Activated CD4-positive, alpha-beta T cell treated with anti-CD3 and anti-CD28 coated beads, Interleukin-2, amount 10 ng/mL, durations not matched to agents 7 days and 5 days (primary cell): ENCODE results near the gene ATP12A. TPM values are rescaled to one million over a fixed set of nuclear protein-coding genes. Genes with fewer than 3 reads are reported as not detected.

Experiments
- CTCF ChIA-PET: fragments of 350-600 bp; sonication (Branson Sonifier 250); formaldehyde crosslinking; loops from one replicate; lab custom pipeline; 2021; ENCODE audit warnings: antibody characterized with exemption; lab: Charles Lee
- POLR2A ChIA-PET: fragments of 350-600 bp; sonication (Branson Sonifier 250); formaldehyde crosslinking; loops from one replicate; lab custom pipeline; 2021; ENCODE audit warnings: antibody characterized with exemption; lab: Charles Lee
- DNase-seq: peaks from one replicate; pipeline ENCODE4 v3.0.0-alpha.2; 2020
- H3K27ac Mint-ChIP-seq: one replicate; pipeline ENCODE4 v1.8.0; 2021; ENCODE audit warnings: mild to moderate bottlenecking, moderate library complexity, mixed read lengths
- H3K27me3 Mint-ChIP-seq: one replicate; pipeline ENCODE4 v1.8.0; 2021; ENCODE audit warnings: mixed read lengths
- H3K36me3 Mint-ChIP-seq: one replicate; pipeline ENCODE4 v1.8.0; 2021; ENCODE audit warnings: low read depth, mixed read lengths
- H3K4me1 Mint-ChIP-seq: one replicate; pipeline ENCODE4 v1.8.0; 2021; ENCODE audit warnings: mixed read lengths
- H3K4me3 Mint-ChIP-seq: one replicate; pipeline ENCODE4 v1.8.0; 2021; ENCODE audit warnings: mild to moderate bottlenecking, moderate library complexity, mixed read lengths
- H3K9me3 Mint-ChIP-seq: one replicate; pipeline ENCODE4 v1.8.0; 2021; ENCODE audit warnings: mixed read lengths
- total RNA-seq, 2 experiments: library from RNA; stranded (reverse); gene quantifications; one replicate each; pipeline ENCODE4 v1.2.3, GENCODE V29; 2021

ATP12A gene
- total RNA-seq, 2 experiments from 2014 or later = 0.27 TPM

DNA sequence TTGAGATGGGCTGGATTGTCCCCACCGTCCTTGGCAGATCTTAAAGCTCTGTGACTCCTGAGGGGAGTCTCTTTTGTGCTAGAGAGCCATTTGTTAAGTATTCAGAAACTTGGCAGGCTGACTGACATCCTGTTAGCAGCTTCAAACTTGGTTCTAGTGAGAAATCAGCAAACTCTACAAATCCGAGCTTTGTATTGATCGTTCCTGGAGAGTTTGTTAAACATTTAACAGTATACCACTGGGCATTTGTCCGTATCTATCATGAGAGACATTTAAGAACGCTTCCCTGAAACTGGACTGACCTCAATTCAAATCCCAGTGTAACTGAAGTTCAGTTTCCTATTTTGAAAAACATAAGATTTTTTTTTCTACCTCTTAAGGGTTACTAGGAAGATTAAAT lies 3.1 kb downstream of the ATP12A start:
- Mint-ChIP-seq H3K9me3 (no peaks in the 10 kb centered on the region), H3K4me1 (peaks cover 32% of the 10 kb centered on the region), H3K27ac (no peak overlapping the region), H3K27me3 (peaks cover 44% of the 10 kb centered on the region), H3K36me3 (no peaks in the 10 kb centered on the region), H3K4me3 (no peak overlapping the region)
- ChIA-PET POLR2A (no interaction called here), CTCF (interaction anchor here (0.6 to 1.7 kb wide), 5 partner anchors 10 to 224 kb away, joined by 3 to 5 read pairs (median 3); no protein-coding TSS in a partner anchor)
- no peak for DNase-seq

DNA sequence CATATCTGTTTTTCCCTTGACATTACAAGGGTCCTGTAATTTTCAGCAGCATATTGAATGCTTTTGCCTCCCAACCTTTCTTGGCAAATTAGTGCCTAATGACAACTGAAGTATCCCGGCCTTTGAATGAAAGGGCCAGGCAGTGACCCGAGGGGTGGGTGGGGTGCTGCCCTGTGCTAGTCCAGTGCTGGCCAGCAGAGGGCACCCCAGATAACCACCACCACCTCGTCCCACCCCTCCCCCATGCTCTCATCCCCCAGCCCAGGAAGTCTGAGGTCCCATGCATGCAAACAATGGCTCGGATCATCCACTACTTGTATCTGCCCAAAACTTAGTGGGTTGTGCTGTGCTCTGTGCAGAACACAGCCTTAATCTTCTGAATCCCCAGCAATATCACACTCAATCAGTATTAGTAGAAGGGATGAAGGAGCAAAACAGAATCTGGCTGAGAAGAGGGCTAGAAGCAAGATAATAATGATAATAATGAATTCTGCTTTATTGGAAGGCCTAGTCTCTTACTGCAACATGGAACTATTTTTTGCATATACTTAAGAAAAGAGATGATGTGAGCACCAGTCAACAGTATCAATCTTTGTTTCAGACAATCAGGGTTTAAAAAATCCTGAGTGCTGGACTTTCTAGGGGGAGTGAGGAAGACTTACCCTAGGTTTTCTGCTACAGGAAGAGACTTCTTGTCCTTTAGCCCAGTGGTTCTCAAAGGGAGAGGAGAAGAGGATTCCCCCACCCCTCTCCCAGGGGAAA lies 3.8 kb downstream of the ATP12A start:
- H3K27ac Mint-ChIP-seq = no peak overlapping the region
- peaks cover 32% of the 10 kb centered on the region for H3K4me1 Mint-ChIP-seq
- H3K4me3 Mint-ChIP-seq = no peak overlapping the region
- peak; percentile 64 for DNase-seq
- no peaks in the 10 kb centered on the region for H3K36me3 Mint-ChIP-seq
- ChIA-PET POLR2A (no interaction called here), CTCF (interaction anchor here (1.0 to 1.7 kb wide), 6 partner anchors 7 to 77 kb away, joined by 3 to 6 read pairs (median 4); no protein-coding TSS in a partner anchor)
- no peaks in the 10 kb centered on the region for H3K9me3 Mint-ChIP-seq
- H3K27me3 Mint-ChIP-seq = peaks cover 45% of the 10 kb centered on the region

DNA sequence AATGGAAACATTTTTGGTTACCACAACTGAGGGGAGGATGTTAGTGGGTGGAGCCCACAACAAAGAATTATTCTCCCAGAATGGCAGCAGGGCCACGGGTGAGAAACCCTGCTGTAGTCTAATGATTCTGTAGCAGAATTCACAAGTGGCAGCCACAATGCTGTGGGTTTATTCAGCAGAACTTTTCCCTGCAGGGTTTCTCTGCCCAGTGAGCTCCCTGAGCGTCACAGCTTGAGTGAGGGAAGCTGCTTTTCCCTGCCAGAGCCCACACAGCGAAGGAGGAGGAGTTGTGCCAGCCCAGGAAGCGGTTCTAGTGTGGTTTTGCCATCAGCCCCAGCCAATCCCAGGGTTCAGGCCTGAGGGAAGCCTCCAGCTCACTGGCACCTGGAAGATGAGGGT lies 4.4 kb downstream of the ATP12A start:
- peak; percentile 35 for DNase-seq
- Mint-ChIP-seq H3K36me3 (no peaks in the 10 kb centered on the region), H3K4me3 (no peak overlapping the region), H3K27me3 (peaks cover 43% of the 10 kb centered on the region), H3K9me3 (no peaks in the 10 kb centered on the region), H3K27ac (no peak overlapping the region), H3K4me1 (peaks cover 31% of the 10 kb centered on the region)
- POLR2A ChIA-PET = no interaction called here
- CTCF ChIA-PET = interaction anchor here (0.5 to 1.7 kb wide), 7 partner anchors 8 to 78 kb away, joined by 3 to 6 read pairs (median 4); no protein-coding TSS in a partner anchor

DNA sequence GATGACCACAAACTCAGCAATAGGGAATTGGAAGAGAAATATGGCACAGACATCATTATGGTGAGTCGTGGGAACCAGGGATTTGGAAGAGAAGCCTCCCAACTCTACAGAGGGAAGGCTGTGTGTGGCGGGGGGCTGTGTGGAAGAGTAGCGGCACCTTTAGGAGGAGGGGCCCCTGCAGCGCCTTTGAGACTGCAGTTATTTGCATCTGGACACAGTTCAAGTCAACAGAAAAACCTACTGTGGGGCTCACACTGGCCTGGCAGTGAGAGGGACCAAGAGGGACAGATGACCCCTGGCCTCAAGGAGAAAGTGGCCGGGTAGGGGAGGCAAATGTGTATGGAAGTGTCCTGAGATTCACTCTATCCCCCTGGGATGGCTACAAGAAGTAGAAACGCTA lies 5.1 kb downstream of the ATP12A start:
- POLR2A ChIA-PET = interaction anchor here (0.5 kb wide), 1 partner anchor 237 kb away, joined by 4 read pairs; no protein-coding TSS in a partner anchor
- no peak for DNase-seq
- no peaks in the 10 kb centered on the region for H3K36me3 Mint-ChIP-seq
- no peaks in the 10 kb centered on the region for H3K9me3 Mint-ChIP-seq
- H3K4me1 Mint-ChIP-seq = peaks cover 27% of the 10 kb centered on the region
- peaks cover 38% of the 10 kb centered on the region for H3K27me3 Mint-ChIP-seq
- H3K4me3 Mint-ChIP-seq = no peak overlapping the region
- H3K27ac Mint-ChIP-seq = no peak overlapping the region
- CTCF ChIA-PET = interaction anchor here (0.5 to 1.7 kb wide), 9 partner anchors 8 to 80 kb away, joined by 3 to 6 read pairs (median 4); no protein-coding TSS in a partner anchor

DNA sequence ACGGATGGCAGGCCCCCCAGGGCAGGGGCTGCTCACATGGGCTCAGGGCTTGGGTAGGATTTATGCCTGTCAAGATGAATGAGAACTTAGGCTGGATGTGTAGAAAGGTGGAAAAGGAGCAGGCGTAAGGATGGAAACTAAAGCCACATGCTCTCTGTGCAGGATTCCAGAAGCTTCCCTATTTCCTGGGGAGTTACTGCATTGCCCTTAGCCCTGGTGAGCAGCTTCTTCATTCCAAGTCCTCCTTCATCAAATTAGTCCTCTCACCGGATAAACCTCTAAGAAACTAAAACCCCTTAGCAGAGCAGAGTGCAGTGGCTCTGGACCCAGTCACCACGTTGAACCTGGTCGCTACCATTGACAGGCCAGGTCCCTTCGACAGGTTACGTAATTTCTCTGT lies 7.4 kb downstream of the ATP12A start:
- ChIA-PET POLR2A (no interaction called here), CTCF (interaction anchor here (0.5 kb wide), 1 partner anchor 132 kb away, joined by 3 read pairs; no protein-coding TSS in a partner anchor)
- Mint-ChIP-seq H3K36me3 (no peaks in the 10 kb centered on the region), H3K27me3 (peaks cover 42% of the 10 kb centered on the region), H3K9me3 (no peaks in the 10 kb centered on the region), H3K27ac (no peak overlapping the region), H3K4me3 (no peak overlapping the region), H3K4me1 (peaks cover 27% of the 10 kb centered on the region)
- no peak for DNase-seq

DNA sequence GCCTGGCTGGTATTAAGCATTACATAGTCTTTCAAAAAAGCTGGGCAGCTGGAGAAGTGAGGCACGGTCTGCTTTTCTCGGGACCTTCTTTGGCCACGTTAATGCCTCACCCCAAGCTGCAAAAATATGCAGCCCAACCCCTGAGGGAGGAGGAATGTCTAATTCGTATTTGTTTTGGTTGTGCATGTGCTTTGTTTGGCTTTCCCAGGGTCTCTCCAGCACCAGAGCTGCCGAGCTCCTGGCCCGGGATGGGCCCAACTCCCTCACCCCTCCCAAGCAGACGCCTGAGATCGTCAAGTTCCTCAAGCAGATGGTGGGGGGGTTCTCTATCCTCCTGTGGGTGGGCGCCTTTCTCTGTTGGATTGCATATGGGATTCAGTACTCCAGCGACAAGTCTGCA lies 7.9 kb downstream of the ATP12A start:
- ChIA-PET POLR2A (no interaction called here), CTCF (interaction anchor here (0.5 kb wide), 1 partner anchor 132 kb away, joined by 3 read pairs; no protein-coding TSS in a partner anchor)
- Mint-ChIP-seq H3K9me3 (no peaks in the 10 kb centered on the region), H3K4me1 (peaks cover 27% of the 10 kb centered on the region), H3K27ac (no peak overlapping the region), H3K4me3 (no peak overlapping the region), H3K36me3 (no peaks in the 10 kb centered on the region), H3K27me3 (peaks cover 45% of the 10 kb centered on the region)
- DNase-seq = no peak

DNA sequence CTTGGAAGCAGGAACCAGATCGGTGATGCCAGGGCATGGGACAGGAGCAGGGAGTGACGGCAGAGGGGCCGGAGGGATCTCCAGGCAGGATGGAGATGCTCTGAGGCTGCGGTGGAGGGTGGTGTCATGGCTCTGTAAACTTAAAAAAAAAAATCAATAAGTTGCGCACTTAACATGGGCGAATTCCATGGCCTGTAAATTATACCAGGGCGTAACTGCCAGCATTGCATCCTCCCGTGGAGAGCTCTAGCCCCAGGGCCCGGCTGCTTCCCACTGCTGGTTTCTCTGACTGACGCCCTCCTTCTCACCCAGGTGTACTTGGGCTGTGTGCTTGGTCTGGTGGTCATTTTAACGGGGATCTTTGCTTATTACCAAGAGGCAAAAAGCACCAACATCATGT lies 8.7 kb downstream of the ATP12A start:
- Mint-ChIP-seq H3K27ac (no peak overlapping the region), H3K36me3 (no peaks in the 10 kb centered on the region), H3K27me3 (peaks cover 52% of the 10 kb centered on the region), H3K9me3 (no peaks in the 10 kb centered on the region), H3K4me1 (peaks cover 27% of the 10 kb centered on the region), H3K4me3 (no peak overlapping the region)
- DNase-seq = no peak
- CTCF ChIA-PET = interaction anchor here (0.6 to 1.7 kb wide), 3 partner anchors 24 to 648 kb away, joined by 4 to 5 read pairs (median 4); no protein-coding TSS in a partner anchor
- POLR2A ChIA-PET = no interaction called here

DNA sequence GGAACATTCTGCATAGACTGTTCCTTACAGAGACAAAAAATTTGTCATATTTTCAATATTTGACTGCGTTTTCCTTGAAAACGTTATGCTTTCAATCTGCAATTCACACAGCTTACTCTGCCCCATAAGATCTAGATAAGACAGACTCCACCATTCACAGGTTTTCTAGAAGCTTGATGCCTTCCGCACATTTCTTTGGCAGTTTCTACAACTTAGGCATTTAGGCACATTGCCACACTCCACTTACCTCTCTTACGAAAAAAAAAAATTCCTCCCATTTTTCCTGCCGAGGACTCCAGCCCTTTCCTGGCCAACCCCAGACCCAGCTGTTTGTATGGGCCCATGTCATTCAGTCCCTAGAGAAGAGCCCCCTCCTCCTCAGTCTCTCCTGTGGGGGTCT lies 11.2 kb downstream of the ATP12A start:
- no peak for DNase-seq
- peaks cover 12% of the 10 kb centered on the region for H3K4me1 Mint-ChIP-seq
- no peak overlapping the region for H3K4me3 Mint-ChIP-seq
- peaks cover 46% of the 10 kb centered on the region for H3K27me3 Mint-ChIP-seq
- CTCF ChIA-PET = interaction anchor here (1.0 to 1.4 kb wide), 2 partner anchors 19 to 49 kb away, joined by 3 read pairs; no protein-coding TSS in a partner anchor
- H3K36me3 Mint-ChIP-seq = no peaks in the 10 kb centered on the region
- POLR2A ChIA-PET = no interaction called here
- no peak overlapping the region for H3K27ac Mint-ChIP-seq
- H3K9me3 Mint-ChIP-seq = no peaks in the 10 kb centered on the region

DNA sequence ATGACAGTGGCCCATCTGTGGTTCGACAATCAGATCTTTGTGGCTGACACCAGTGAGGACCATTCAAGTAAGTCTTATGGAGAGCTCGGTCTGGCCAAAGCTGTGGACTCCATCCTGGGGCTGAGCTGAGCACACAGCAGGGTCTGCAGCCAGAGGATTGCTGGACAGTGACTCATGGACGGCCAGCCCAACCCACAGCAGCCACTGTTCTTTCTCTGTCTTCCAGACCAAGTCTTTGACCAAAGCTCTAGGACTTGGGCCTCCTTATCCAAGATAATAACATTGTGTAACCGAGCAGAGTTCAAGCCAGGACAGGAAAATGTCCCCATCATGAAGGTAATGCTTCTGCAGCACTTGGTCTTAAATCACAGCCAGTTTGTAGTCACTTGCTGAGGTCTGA lies 12.4 kb downstream of the ATP12A start:
- Mint-ChIP-seq H3K4me1 (peaks cover 12% of the 10 kb centered on the region), H3K27ac (no peak overlapping the region), H3K4me3 (no peak overlapping the region), H3K9me3 (no peaks in the 10 kb centered on the region), H3K36me3 (no peaks in the 10 kb centered on the region), H3K27me3 (peaks cover 40% of the 10 kb centered on the region)
- ChIA-PET CTCF (interaction anchor here (1.0 to 2.3 kb wide), 4 partner anchors 10 to 48 kb away, joined by 3 to 6 read pairs (median 4); no protein-coding TSS in a partner anchor), POLR2A (no interaction called here)
- no peak for DNase-seq

DNA sequence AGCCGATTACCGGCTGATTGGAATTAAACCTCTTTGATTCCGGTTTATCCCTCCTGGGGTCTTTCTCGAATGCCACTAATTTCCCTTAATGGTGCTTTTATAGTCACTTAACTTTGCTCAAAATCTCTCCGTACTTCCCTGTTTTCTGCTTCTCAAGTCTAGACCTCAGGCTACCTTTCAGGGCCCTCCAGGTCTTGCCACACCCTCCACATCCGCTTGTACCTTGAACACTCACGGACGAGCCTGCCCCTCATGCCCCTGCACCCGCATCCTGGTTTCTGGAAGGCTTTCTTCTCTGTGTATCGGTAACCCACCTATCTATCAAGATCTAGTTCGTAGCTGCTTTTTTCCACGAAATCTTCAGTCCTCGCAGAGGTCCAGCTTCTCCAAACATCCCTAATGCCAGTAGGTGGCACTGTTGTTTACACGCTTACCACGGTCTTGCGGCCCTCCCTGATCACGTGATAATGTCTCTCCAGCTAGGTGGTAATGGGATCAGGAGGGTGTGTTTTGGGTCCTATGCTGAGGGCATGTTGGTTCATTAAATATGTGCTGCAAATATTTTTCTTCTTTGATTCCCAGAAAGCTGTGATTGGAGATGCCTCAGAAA lies 13.8 kb downstream of the ATP12A start:
- Mint-ChIP-seq H3K27ac (no peak overlapping the region), H3K27me3 (peaks cover 35% of the 10 kb centered on the region), H3K4me3 (peak overlapping the region; percentile 4), H3K9me3 (no peaks in the 10 kb centered on the region), H3K36me3 (no peaks in the 10 kb centered on the region), H3K4me1 (peaks cover 12% of the 10 kb centered on the region)
- CTCF ChIA-PET = interaction anchor here (0.6 to 2.3 kb wide), 9 partner anchors 9 to 71 kb away, joined by 3 to 14 read pairs (median 5); no protein-coding TSS in a partner anchor
- POLR2A ChIA-PET = no interaction called here
- peak; percentile 57 for DNase-seq

DNA sequence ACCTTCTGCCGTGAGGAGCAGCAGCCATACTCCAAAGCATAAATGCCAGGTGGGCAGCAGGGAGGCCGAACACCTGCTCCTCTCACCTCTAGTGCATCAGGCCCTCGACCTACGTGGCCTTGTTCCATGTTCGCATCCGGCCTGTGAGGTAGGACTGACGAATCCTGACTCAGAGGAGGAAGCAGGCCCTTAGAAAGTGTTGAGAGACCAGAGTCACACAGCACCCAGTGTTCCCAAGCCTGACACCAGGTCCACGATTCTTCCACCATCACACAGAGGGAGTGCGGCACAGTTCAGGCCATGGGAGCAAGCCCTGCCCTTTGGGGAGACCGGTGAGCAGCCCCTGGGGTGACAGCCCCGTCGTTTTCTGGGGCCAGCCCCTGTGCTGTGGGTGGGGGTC lies 14.7 kb downstream of the ATP12A start:
- Mint-ChIP-seq H3K36me3 (no peaks in the 10 kb centered on the region), H3K4me3 (no peak overlapping the region), H3K9me3 (no peaks in the 10 kb centered on the region), H3K27me3 (peaks cover 31% of the 10 kb centered on the region), H3K4me1 (peaks cover 12% of the 10 kb centered on the region), H3K27ac (no peak overlapping the region)
- ChIA-PET POLR2A (no interaction called here), CTCF (interaction anchor here (0.9 to 2.3 kb wide), 5 partner anchors 8 to 31 kb away, joined by 3 to 14 read pairs (median 6); no protein-coding TSS in a partner anchor)
- DNase-seq = no peak

DNA sequence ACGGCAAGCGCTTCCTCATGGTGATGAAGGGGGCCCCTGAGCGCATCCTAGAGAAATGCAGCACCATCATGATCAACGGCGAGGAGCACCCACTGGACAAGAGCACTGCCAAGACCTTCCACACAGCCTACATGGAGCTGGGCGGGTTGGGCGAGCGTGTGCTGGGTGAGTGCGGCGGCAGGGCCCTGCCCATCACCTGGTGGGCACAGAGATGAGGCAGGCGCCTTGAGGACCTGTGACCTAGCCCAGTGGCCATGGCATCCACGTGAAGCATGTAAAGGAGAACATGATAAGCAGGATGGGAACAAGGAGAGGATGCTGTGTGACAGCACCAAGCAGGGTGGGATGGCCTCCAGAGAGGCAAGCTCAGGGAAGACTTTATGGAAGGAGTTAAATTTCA lies 18.5 kb downstream of the ATP12A start:
- H3K27me3 Mint-ChIP-seq = peaks cover 22% of the 10 kb centered on the region
- DNase-seq = no peak
- H3K9me3 Mint-ChIP-seq = no peaks in the 10 kb centered on the region
- peaks cover 7% of the 10 kb centered on the region for H3K4me1 Mint-ChIP-seq
- H3K27ac Mint-ChIP-seq = no peak overlapping the region
- ChIA-PET POLR2A (no interaction called here), CTCF (interaction anchor here (1.0 to 1.1 kb wide), 2 partner anchors 21 to 29 kb away, joined by 4 to 7 read pairs; no protein-coding TSS in a partner anchor)
- no peaks in the 10 kb centered on the region for H3K36me3 Mint-ChIP-seq
- H3K4me3 Mint-ChIP-seq = no peak overlapping the region
